Activated naive CD4-positive, alpha-beta T cell treated with anti-CD3 and anti-CD28 coated beads, Interleukin-2, amount 50 U/mL, for 72 hours (primary cell): ENCODE data around the gene TMCO1. TPM values are rescaled to one million over a fixed set of nuclear protein-coding genes. Genes with fewer than 3 reads are reported as not detected.
A peak's percentile ranks its signal among the peaks of the same experiment; 100 is the strongest.
"Not testable (repeated sequence)": the region's sequence is repeated elsewhere in the genome, so short reads cannot be mapped to it uniquely, and the experiment has no call there.

Source experiments
- ATAC-seq, 2 donors: fragments of 150-1000 bp; cut with Tn5 transposase; 2 replicates each; pipeline ENCODE4 v1.10.0; 2021; ENCODE audit warnings: mild to moderate bottlenecking in 2 of 2, moderate library complexity in 2 of 2
- DNase-seq, 2 donors: peaks; one replicate each; pipeline ENCODE4 v3.0.0; 2021 to 2022; ENCODE audit warnings: low spot score in 2 of 2
- H3K27ac Mint-ChIP-seq, 2 donors: one replicate each; pipeline ENCODE4 v1.8.0; 2022; ENCODE audit warnings: mild to moderate bottlenecking in 2 of 2, mixed read lengths in 2 of 2
- H3K36me3 Mint-ChIP-seq, 2 donors: one replicate each; pipeline ENCODE4 v1.8.0; 2022; ENCODE audit warnings: mixed read lengths in 2 of 2
- H3K9me3 Mint-ChIP-seq, 2 donors: one replicate each; pipeline ENCODE4 v1.8.0; 2022; ENCODE audit warnings: mixed read lengths in 2 of 2
- total RNA-seq, 2 donors: library from RNA; stranded (reverse); gene quantifications; one replicate each; pipeline ENCODE4 v1.2.3, GENCODE V29; 2022

Gene TMCO1
- total RNA-seq, 2 donors from 2014 or later: 58.1 to 72.0 TPM

DNA sequence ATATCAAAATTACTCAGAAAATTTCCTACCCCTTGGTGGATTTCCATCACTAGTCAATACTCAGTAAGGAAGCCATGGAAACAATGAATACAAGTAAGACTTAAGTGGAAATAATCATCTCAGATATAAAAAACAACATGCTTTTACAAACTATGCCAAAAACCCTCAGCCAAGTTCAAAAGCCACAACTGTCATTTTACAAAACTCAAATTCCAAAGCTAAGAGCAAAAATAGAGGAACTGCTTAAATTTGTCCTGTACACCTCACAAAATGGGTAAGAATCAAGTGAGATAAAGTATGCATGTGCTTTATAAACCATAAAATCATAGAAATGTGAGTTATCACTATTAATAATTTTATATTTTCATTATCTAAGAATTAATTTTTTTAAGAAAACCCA lies 9.6 kb downstream of the TMCO1 start:
- no peak for DNase-seq
- Mint-ChIP-seq H3K36me3 (peaks cover 8 to 14% of the 10 kb centered on the region in 2 donors), H3K27ac (peak overlapping the region in 1 of 2 donors; percentile 9), H3K9me3 (no peaks in the 10 kb centered on the region)
- ATAC-seq: no peak

GRCh38 chr1:165755393-165756010 lies 13.2 kb downstream of the TMCO1 start:
- no peak overlapping the region for H3K27ac Mint-ChIP-seq

GRCh38 chr1:165753934-165754333 lies 14.7 kb downstream of the TMCO1 start:
- Mint-ChIP-seq H3K9me3 (no peaks in the 10 kb centered on the region), H3K36me3 (peaks cover 0 to 7% of the 10 kb centered on the region in 2 donors), H3K27ac (no peak overlapping the region)
- ATAC-seq (no peak), DNase-seq (no peak)

More at GRCh38 chr1:165755393-165756010, 13.2 kb downstream of the TMCO1 start:
- Mint-ChIP-seq H3K36me3 (peaks cover 0 to 7% of the 10 kb centered on the region in 2 donors), H3K9me3 (no peaks in the 10 kb centered on the region)
- ATAC-seq: no peak
- DNase-seq: no peak

- Mint-ChIP-seq H3K9me3 (no peaks in the 10 kb centered on the region), H3K36me3 (peaks cover 0 to 5% of the 10 kb centered on the region in 2 donors), H3K27ac (no peak overlapping the region)
- ATAC-seq (no peak), DNase-seq (no peak)
Measured at GRCh38 chr1:165748550-165748949, 20.1 kb downstream of the TMCO1 start.

GRCh38 chr1:165747632-165748447 lies 20.8 kb downstream of the TMCO1 start:
- H3K9me3 Mint-ChIP-seq: no peaks in the 10 kb centered on the region

GRCh38 chr1:165744913-165745312 lies 23.8 kb downstream of the TMCO1 start:
- DNase-seq, H3K27ac Mint-ChIP-seq, H3K9me3 Mint-ChIP-seq, ATAC-seq: not testable (repeated sequence)
- peaks cover 5 to 22% of the 10 kb centered on the region in 2 donors for H3K36me3 Mint-ChIP-seq

More at GRCh38 chr1:165747632-165748447, 20.8 kb downstream of the TMCO1 start:
- ATAC-seq (no peak), DNase-seq (no peak)
- Mint-ChIP-seq H3K36me3 (peaks cover under 1 to 5% of the 10 kb centered on the region in 2 donors), H3K27ac (no peak overlapping the region)

GRCh38 chr1:165742194-165742593 lies 26.5 kb downstream of the TMCO1 start:
- Mint-ChIP-seq H3K27ac (peak overlapping the region in 1 of 2 donors; percentile 59), H3K36me3 (peaks cover 5 to 22% of the 10 kb centered on the region in 2 donors), H3K9me3 (no peaks in the 10 kb centered on the region)
- ATAC-seq (no peak), DNase-seq (no peak)

- H3K36me3 Mint-ChIP-seq: peaks cover 7 to 22% of the 10 kb centered on the region in 2 donors
- no peak for ATAC-seq
- H3K27ac Mint-ChIP-seq: no peak overlapping the region
- no peaks in the 10 kb centered on the region for H3K9me3 Mint-ChIP-seq
- DNase-seq: no peak
Measured at GRCh38 chr1:165738794-165739193, 29.9 kb downstream of the TMCO1 start.

GRCh38 chr1:165737196-165737595 lies 31.5 kb downstream of the TMCO1 start:
- no peaks in the 10 kb centered on the region for H3K9me3 Mint-ChIP-seq
- ATAC-seq (no peak), DNase-seq (no peak)
- H3K36me3 Mint-ChIP-seq: peaks cover 7 to 15% of the 10 kb centered on the region in 2 donors
- H3K27ac Mint-ChIP-seq: no peak overlapping the region

DNA sequence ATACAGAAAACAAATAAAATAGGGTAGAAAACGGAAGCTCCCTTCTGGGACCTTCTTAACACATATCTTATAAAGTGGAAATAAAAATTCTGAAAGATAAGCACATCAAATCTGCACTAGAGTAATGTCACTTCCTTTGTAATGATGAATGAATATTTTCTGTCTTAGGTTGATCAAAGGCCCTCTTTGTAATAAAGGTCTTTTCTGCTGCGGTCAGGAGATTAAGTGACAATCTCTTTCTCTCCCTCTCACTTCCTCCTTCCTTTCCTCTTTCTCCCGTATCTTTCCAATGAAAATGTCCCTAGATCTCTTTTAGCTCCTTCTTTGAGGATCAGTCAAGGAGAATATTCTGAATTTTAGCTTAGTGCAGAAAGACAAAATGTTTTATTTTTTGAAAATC lies 33.8 kb downstream of the TMCO1 start:
- Mint-ChIP-seq H3K36me3 (peaks cover 0 to 7% of the 10 kb centered on the region in 2 donors), H3K27ac (no peak overlapping the region), H3K9me3 (no peaks in the 10 kb centered on the region)
- DNase-seq (no peak), ATAC-seq (no peak)

- ATAC-seq: no peak
- H3K27ac Mint-ChIP-seq: no peak overlapping the region
Measured at GRCh38 chr1:165726841-165727240, 41.8 kb downstream of the TMCO1 start.

DNA sequence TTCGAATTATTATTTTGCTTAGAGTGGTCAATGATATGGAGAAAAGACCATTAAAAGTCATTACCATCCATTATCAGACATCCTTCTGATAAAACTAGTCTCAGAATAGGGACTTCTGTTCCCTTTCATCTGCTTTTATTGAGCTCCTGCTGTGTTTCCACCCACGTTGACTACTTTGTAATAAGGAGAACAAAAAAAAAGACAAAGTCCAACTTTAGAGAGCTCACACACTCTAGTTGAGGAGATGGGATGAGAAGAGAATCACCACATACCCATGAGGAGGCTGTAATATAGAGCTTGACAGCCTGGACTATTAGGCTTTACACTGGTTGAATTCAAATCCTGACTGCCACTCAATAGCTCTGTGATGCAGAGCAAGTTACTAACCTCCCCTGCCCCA lies 42.5 kb downstream of the TMCO1 start:
- DNase-seq (no peak), ATAC-seq (no peak)
- Mint-ChIP-seq H3K27ac (no peak overlapping the region), H3K9me3 (no peaks in the 10 kb centered on the region), H3K36me3 (peaks cover 0 to 5% of the 10 kb centered on the region in 2 donors)

More at GRCh38 chr1:165726841-165727240, 41.8 kb downstream of the TMCO1 start:
- no peak for DNase-seq
- Mint-ChIP-seq H3K36me3 (peaks cover 0 to 5% of the 10 kb centered on the region in 2 donors), H3K9me3 (no peaks in the 10 kb centered on the region)

DNA sequence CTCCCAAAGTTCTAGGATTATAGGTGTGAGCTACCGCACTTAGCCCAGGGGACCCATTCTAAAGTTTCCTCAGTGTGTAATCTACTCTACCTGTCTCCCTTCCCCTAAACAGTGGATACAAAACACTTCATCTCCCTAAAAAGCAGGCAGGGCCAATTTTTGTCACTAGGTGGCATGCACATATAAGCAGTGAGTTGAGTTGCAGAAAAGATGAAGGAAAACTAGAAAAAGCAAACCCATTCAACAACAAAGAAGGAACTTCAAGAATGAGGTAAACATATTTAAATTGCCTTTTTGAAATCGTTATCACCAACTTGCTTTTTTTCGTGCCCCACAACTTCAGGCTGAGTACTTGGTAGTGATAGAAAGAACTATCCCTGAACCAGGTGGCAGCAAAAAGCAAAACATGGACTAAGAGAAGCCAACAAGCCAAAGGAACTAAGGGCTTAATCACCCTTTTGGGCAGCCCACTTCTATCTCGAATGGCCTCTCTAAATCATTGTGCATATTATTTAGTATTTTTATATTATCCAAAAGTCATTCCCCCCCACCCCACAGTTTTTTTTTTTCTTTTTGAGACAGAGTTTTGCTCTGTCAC lies 50.7 kb downstream of the TMCO1 start:
- Mint-ChIP-seq H3K27ac (no peak overlapping the region), H3K36me3 (no peaks in the 10 kb centered on the region), H3K9me3 (no peaks in the 10 kb centered on the region)
- ATAC-seq (peak; percentile 39 to 68), DNase-seq (peak in 1 of 2 donors; percentile 33)

GRCh38 chr1:165716265-165717051 lies 52.2 kb downstream of the TMCO1 start:
- H3K9me3 Mint-ChIP-seq, H3K36me3 Mint-ChIP-seq, H3K27ac Mint-ChIP-seq, DNase-seq, ATAC-seq: not testable (repeated sequence)

- DNase-seq (no peak), ATAC-seq (no peak)
- H3K36me3 Mint-ChIP-seq: no peaks in the 10 kb centered on the region
- no peaks in the 10 kb centered on the region for H3K9me3 Mint-ChIP-seq
- no peak overlapping the region for H3K27ac Mint-ChIP-seq
Measured at GRCh38 chr1:165712764-165713163, 55.9 kb downstream of the TMCO1 start.

GRCh38 chr1:165707984-165708706 lies 60.5 kb downstream of the TMCO1 start:
- no peak overlapping the region for H3K27ac Mint-ChIP-seq
- ATAC-seq (no peak), DNase-seq (no peak)
- no peaks in the 10 kb centered on the region for H3K36me3 Mint-ChIP-seq
- no peaks in the 10 kb centered on the region for H3K9me3 Mint-ChIP-seq
